Mammary microvascular endothelial cell (primary cell): ENCODE measurements around the gene RAD1. TPM values are rescaled to one million over a fixed set of nuclear protein-coding genes. Genes with fewer than 3 reads are reported as not detected.

Experiments
- total RNA-seq: library from RNA; depleted of rRNA; stranded (reverse); fragments of >200 nt; gene quantifications from 2 replicates; pipeline ENCODE4 v1.2.3, GENCODE V29; 2015

The RAD1 gene
- total RNA-seq, result 15.8 and 16.6 TPM in 2 replicates

GRCh38 chr5:34915139-34915855 lies at the start of gene RAD1, which contains the start of gene BRIX1:
Gene RAD1 (minus strand): TSS chr5:34915504. CDS start chr5:34914892, 612 bp downstream.
Gene BRIX1 (plus strand): TSS chr5:34915711. CDS start chr5:34915739, 28 bp downstream.

GRCh38 chr5:34929134-34929719 lies 13.9 kb upstream of the RAD1 start, which contains the start of gene DNAJC21:
Gene DNAJC21 (plus strand): TSS chr5:34929559. CDS start chr5:34929820, 261 bp downstream.

Other genes starting within 250 kb of the RAD1 start
- gene TTC23L, start 76.3 kb downstream of the RAD1 start, total RNA-seq, result not detected in 2 replicates
- 28.0 and 36.6 TPM in 2 replicates for gene BRIX1, start 207 bp upstream of the RAD1 start, total RNA-seq
- 20.7 and 26.0 TPM in 2 replicates for gene DNAJC21, start 14.1 kb upstream of the RAD1 start, total RNA-seq
- not detected in 2 replicates for gene AGXT2, start 132.4 kb upstream of the RAD1 start, total RNA-seq